Caki2 (cell line): ENCODE data around the gene ALKAL2. TPM values are rescaled to one million over a fixed set of nuclear protein-coding genes. Genes with fewer than 3 reads are reported as not detected.
A peak's percentile ranks its signal among the peaks of the same experiment; 100 is the strongest.

Source experiments
- DNase-seq: peaks from one replicate; pipeline ENCODE4 v3.0.0-alpha.2; 2015; ENCODE audit warnings: low read depth
- in situ Hi-C: cut with HindIII; loops from 2 replicates; pipeline ENCODE4 v1.10.0; 2016; ENCODE audit warnings: low sequenced_read_pairs, low pct_unique_long_range_greater_than_20kb, mixed read lengths
- total RNA-seq: library from RNA; depleted of rRNA; stranded (reverse); fragments of >200 nt; shearing (Covaris generic); gene quantifications from 2 replicates; pipeline ENCODE4 v1.2.3, GENCODE V29; 2014; ENCODE audit warnings: low replicate concordance

The ALKAL2 gene
- total RNA-seq, 1 experiment from 2014 or later: 2.0 TPM

DNA sequence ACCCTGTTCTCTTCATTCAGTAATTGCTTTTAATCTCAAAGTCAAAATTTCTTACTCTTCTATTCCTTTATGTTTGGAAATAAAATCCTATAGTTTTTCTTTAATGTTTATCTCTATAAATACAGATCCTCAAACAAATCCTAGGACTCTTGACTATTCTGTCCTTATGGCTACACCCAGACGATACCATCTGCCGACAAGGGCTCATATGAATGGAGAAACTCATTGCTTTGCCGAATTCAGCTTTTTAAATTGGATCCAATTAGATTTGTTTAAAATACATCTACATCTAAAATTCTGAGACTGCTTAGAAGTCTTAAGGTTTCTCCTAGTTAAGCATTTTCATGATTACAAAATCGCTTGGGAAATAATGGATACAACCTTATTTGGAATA is 9.0 kb downstream of the ALKAL2 start:
- in situ Hi-C loops: no loop called here
- DNase-seq: no peak

DNA sequence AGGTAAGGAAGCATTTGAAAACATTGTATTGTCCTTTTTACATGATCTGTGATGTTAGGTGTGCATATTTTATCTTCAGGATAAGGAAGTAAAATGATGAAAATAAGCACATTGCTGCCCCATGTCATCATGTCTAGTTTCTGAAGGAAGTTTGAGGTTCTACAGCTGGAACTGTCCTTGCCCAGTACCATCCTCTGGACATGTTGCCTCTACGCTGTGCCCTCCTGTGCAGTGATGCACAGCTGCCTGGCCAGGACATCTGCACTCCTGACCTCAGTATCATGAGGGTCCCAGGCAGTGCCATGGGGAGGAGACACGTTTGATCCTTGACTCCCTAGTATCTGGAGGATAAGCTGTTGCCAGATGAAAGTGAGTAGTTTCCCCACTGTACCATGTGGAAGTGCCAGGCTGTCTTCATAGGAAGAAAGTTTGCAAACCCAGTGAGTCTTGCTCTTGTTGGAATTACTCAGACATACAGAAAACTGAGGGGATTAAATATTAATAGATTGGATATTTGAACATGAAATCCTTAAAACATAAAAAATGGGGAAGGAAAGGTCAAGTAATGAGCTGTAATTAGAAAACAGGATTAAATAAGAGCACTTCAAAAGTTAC is 9.5 kb downstream of the ALKAL2 start:
- DNase-seq: no peak
- in situ Hi-C loops: no loop called here

DNA sequence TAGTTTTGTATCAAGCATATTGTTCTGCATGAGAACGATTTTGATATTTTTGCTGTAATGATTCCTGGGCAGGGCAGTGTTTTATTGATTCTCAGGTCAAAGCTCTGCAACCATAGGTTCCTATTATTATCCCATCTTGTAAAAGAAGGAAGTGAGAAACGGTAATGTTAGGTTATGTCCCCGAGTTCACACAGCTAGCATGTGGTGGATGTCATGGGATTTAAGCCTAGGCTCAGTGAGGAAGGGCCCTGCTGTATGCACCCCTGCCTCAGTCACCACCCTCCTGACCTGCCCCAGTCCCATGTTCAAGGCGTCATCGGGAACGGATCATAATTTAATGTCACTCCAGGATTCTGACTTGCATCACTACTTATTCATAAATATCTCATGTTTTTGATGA is 12.4 kb downstream of the ALKAL2 start:
- in situ Hi-C loops: no loop called here

DNA sequence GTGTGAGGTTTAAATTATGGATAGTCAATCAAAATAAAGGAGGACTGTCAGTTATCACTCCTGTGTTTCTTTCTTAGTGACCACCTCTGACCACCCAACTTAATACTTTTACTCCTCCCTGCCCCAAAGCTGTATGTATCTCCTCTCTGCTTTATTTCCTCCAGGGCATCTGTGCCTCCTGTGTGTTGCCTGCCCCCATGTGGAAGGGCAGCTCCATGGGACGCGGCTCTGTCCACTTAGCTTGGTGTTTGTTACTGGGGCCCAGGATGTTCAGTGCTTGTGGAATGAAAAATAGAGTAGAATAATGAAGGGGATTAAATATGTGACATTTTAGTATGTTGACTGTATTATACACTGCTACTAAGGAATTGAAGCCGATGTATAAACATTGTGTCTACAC is 13.4 kb downstream of the ALKAL2 start:
- in situ Hi-C loops: no loop called here

More for the DNA sequence above, 12.4 kb downstream of the ALKAL2 start:
- no peak for DNase-seq

DNA sequence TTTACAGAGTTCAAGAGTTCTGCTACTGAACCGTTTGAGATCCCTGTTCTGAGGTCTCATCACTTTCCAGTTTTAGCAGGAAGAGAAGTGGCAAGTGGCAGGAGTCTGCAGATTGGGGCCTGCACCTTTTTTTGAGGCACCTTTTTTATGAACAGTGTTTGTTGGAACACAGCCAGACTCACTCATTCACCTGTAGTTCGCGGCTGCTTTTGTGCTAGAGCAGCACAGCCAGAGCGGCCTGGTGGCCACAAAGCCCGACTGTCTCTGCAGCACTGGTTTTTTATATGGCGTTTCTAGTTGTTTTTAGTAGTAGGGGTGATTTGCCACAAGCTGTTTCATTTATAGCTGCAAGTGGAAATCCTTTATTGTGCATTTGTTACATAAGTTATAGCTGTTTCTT is 14.6 kb downstream of the ALKAL2 start:
- DNase-seq: no peak
- in situ Hi-C loops: no loop called here

More for the DNA sequence above, 13.4 kb downstream of the ALKAL2 start:
- no peak for DNase-seq

DNA sequence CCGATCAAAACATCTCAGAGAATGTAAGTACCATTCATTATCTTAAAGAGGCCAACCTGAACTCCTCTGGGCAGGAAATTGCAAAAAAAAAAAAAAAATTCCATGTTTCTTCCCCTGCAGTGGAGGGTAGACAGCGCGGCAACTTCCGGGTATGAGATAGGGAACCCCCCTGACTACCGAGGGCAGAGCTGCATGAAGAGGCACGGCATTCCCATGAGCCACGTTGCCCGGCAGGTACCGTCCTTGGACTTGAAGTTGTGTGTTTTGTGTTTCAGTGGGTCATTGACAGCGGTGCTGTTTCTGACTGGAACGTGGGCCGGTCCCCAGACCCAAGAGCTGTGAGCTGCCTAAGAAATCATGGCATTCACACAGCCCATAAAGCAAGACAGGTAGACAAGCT is 16.0 kb downstream of the ALKAL2 start:
- DNase-seq: no peak
- in situ Hi-C loops: no loop called here

DNA sequence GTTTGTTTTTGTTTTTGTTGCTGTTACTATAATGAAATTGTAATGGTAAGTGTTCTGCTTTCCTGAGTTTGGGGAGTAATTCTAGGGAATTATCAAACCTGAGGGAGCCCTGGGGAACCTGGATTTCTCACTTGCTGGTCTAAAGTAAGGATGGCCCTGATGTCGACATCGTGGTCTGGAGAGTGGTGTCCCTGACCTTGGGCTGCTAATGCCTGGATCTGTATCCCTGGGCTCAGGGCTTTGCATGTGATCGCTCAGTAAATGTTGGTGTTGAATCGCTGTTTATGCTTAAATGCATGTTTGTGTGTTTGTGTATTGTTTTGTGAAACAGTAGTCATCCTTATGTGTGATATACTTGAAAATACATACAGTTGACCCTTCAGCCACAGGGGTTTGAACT is 17.0 kb downstream of the ALKAL2 start:
- in situ Hi-C loops: no loop called here
- DNase-seq: no peak

DNA sequence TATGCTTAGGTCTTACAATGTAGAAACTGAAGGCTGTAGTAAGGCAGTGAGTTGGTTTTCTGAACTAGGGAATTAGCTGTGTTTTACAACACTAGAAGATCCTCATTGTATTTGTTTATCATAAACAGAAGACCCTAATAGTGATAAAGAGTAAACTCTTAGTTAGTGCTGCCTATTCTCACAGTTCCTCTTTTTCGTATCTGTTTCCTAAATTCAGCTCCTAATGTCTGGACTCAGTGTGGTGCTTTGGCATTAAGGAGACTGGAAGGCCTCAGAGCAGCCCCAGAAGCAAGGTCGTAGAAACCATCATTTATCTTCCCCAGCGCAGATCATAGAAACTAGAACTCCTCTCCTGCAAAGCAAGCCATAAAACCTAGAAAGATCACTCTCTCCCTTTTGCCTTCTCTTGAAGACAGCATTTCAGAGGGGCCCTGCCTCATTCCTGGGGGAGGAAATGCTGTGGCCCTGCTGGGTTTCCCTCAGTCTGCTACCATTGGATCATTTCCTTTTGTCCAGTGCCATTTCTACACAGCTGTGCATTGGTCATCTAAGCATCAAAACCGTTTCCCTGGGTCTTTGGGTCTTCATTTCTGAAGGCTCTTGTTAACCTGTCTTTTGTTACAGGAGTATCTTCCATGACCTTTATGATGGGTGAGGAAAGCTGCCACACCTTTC is 18.4 kb downstream of the ALKAL2 start:
- no peak for DNase-seq
- in situ Hi-C loops: no loop called here

DNA sequence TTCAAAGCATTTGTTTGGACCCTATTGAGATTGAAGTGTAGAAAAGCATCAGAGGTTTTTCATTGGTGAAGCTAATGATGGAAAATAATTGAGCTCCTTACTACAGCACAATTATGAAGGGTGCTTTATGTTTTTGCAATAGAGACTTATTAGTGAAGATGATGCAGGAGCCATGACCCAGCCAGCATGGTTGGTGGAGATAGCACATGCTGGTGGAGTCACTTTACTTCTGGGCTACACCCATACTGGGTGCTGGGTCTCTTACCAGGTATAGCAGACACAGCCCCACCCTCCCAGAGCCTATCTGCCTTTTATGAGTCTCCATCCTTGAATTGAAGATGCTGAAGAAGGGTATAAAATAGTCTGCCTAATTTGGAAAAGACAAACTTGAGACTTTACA is 19.6 kb downstream of the ALKAL2 start:
- in situ Hi-C loops: no loop called here
- no peak for DNase-seq

DNA sequence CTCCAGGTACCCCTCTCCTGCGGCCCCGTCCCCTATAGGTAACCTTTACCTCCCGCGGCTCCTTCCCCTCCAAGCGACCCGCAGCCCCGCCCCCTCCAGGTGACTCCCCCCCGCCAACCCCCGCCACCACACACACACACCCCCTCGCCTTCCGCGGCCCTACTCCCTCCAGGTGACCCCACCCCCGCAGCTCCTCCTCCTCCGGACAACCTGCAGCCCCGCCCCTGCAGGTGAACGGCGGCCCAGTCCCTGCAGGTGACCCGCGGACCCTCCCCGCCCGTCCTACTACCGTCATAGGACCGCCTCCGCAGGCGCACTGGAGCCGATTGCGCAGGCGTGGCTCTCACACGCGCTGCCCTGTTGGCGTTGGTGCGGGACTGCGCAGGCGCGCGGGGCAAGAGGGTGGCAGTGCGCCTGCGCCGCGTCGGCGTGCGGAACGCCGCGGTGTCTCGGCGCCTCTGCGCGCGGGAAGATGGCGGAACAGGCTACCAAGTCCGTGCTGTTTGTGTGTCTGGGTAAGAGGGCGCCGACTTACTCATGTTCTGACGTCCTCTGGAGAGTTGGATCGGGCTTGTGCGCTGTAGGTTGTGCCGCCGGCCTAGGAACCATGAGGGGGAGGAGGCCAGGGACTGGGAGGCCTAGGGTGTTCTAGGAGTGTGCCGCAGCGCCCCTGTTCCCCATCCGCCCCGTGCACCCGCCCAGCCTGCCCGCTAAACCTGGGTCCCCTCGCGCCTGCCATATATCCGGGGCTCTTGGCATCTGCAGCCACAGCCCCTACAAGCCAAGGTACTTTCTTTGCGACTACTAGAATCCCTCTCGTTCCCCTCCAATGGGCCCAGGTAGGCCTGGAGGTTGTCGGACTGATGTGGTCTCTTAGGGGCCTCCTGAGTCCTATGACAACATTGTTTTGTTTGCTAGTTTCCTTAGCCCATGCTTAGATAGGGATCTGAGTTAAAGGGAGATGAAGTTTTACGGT is 23.1 kb downstream of the ALKAL2 start, which contains the start of gene ACP1:
Gene ACP1 (plus strand): TSS at position 455 of the 976 bp plus-strand sequence. CDS start 18 bp downstream, at position 473.
- in situ Hi-C loops: no loop called here
- peak; percentile 92 for DNase-seq

DNA sequence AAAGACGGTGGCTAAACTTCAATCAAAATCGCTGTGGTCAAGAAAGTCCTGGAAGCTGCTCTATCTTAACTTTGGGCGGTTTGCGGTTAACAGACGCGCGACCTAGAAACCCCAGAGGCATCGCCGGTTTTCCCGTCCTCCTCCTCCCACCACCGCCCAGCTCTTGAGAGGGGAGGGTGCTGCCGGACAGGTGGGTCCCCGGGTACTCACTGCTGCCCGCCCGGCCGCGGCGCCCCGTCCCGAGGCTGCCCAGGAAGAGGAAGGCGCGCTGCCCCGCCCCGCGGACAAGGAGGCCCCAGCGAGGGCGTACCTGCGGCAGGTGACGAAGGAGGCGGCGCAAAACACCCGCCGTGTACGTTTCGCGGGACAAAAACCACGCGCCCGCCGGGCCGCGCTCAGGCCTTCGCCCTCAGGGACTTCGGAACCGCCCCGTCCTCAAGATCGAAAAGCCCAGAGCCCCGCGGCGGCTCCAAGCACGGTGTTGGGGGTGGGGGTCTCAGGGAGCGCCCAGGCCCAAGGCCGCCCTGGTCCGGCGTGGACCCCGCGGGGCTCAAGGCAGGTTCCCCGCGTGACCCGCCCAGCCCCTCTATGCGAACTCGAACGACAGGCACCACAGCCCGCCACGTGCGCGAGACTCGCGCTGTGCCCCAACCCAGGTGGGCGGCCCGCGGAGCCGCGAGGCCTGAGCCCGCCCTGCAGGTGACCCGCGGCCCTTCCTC is 24.0 kb downstream of the ALKAL2 start, which contains the start of gene SH3YL1:
Gene SH3YL1 (minus strand): TSS at position 259 of the 719 bp plus-strand sequence. CDS start 48 bp downstream, at position 211.
- in situ Hi-C loops: no loop called here
- DNase-seq: peak; percentile 19

DNA sequence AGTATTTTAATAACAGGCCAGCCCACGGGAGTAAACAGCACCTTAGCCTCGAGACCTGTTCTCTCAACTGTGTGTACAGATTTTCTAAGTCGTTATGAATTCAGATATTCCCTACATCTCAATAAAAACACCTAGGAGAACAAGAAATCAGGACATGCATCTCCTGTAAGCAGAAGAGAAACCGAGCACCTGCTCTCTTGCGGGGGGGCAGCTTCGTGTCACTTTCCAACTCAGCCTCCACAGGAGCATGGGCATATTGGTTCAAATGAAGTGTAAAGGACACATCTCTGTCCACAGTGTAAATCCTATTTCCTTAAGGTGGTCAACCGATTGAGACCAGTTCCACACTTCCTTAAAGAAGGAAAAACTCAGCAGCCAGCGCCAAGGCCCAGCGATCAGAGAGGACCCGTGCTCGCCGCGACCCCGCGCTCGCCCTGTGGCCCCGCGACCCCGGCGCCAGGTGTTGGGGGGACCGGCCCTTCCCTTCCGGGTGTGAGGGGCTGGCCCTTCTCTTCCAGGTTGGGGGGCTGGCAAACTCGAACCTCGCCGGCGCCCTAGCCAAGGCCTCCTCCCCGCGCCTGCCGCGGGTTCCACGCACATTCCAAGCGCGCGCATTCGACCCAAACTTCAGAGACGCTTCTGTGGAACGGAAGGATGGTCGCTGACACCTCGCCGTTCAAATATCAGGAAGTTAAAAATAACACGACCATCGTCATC is 24.7 kb downstream of the ALKAL2 start:
- DNase-seq: no peak
- in situ Hi-C loops: no loop called here

DNA sequence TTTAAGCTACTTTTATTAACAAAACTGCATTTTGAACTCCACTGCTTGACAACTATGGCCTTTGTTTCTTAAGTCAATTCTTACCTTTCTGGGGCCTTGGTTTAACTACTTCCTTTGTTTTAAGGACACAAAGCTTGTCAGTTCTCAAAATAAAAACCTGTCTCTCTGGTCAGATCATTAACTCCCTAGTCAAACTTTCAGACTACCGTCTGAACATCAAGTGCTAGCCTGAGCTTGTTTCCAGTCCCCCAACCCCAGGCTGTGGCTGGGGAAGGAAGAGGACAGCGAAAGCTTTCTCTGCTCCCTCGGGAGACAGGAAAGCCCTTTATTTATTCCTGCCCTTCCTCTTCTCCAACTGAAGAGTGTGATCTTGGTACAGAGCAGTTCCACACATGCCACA is 25.8 kb downstream of the ALKAL2 start:
- in situ Hi-C loops: no loop called here
- DNase-seq: no peak

DNA sequence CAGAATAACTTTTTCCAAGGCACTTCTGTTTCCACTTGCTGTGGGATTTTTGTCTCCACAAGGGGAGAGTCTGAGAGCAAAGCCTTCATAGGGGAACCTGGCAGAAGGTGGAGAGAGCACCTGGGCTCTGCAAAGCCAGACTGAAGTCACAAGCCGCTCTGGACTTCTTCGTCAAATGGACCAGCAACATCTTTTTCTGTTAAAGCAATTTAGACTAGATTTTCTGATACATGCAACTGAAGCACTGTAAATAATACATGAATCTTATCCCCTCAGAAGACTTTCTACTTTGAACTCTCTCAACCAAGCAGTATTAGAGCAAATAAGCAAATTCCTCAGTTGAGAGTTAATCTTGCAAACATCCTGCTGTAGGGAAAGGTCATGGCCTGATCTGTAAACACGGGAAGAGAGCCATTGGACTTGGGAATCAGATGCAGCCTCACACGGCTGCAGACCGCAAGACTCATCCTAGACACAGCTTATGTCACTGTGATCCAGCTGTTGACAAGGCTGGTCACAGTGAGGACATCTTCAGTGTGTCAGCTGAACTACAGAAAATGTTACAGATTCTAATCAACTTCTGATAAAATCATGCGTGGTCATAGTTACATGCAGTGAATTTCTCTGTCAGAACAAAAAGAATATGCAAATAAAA is 27.3 kb downstream of the ALKAL2 start:
- no peak for DNase-seq
- in situ Hi-C loops: no loop called here

DNA sequence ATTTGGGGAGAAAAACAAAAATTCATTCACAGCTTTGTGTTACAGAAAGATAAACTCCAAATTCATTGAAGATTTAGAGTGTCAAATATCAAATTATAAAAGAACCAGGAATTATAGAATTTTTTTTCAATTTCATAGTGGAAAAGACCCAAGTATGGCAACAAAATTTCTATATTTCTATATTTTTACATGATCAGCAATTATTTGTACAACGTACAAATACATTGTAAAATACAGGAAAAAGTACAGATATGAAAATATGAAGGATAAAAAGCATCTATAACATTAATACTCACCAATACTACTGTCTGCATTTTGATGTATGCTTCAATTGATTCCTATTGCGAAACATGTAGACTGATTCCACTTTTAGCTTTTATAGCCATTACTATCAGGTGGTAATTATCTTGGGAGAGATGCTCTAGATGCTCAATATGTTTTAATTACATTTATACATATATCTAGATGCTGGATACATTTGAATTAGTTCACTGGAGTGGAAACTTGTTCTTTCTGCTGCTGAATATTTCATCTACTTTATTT is 28.0 kb downstream of the ALKAL2 start:
- in situ Hi-C loops: no loop called here
- DNase-seq: no peak

DNA sequence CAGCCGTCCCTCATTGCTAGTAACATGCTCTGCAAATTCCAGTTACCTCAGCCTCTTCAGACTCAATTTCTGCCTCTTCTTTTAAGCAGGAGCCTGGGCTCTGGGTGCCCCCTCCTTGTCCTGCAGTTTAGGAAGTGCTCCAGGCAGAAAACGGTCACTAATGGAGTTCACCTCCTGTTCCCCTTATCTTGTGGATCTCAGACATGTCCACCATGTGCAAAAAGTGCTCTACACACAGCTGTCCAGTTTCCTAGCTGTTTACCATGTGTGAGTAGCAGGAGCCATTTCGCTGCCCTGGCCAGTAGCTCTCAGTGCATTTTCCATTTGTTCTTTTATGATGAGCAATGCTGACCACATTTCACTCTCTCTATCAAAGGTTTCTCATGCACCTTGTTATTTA is 29.0 kb downstream of the ALKAL2 start:
- no peak for DNase-seq
- in situ Hi-C loops: no loop called here

DNA sequence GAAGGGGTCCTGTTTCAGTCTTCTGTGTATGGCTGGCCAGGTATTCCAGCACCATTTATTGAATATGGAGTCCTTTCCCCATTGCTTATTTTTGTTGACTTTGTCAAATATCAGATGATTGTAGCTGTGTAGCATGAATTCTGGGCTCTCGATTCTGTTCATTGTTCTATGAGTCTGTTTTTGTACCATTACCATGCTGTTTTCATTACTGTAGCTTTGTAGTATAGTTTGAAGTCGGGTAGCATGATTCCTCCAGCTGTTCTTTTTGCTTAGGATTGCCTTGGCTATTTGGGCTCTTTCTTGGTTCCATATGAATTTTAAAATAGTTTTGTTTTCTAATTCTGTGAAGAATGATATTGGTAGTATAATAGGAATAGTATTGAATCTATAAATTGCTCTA is 30.0 kb downstream of the ALKAL2 start:
- DNase-seq: no peak
- in situ Hi-C loops: no loop called here
